AG04449 (cell line): ENCODE results near the gene ASF1A.

Source experiments
- CTCF ChIA-PET: fragments of 350-600 bp; formaldehyde crosslinking; extraction: SDS; loops from one replicate; lab custom pipeline; 2021; ENCODE audit warnings: antibody characterized with exemption; lab: Yijun Ruan, JAX
- POLR2A ChIA-PET: fragments of 400-600, 350-600 bp; formaldehyde crosslinking; extraction: SDS; loops from one replicate; lab custom pipeline; 2020; ENCODE audit warnings: antibody characterized with exemption, inconsistent platforms; lab: Yijun Ruan, JAX
- DNase-seq: peaks from one replicate; pipeline ENCODE4 v3.0.0-alpha.2; 2010; ENCODE audit warnings: low read depth, low spot score
- H3K4me3 ChIP-seq: 2 replicates; pipeline ENCODE4 v1.5.1; 2011; ENCODE audit warnings: low read depth, mild to moderate bottlenecking, control low read depth, low read length
- TF ChIP-seq, protein P1 (sequence below): IDR thresholded peaks from one replicate; pipeline ENCODE4 v1.5.1; 2011; ENCODE audit warnings: mild to moderate bottlenecking, moderate library complexity, low read length, control low read depth, inconsistent platforms; ENCODE audit not compliant: insufficient read depth; ENCODE audit errors: missing control alignments

The ASF1A gene

DNA sequence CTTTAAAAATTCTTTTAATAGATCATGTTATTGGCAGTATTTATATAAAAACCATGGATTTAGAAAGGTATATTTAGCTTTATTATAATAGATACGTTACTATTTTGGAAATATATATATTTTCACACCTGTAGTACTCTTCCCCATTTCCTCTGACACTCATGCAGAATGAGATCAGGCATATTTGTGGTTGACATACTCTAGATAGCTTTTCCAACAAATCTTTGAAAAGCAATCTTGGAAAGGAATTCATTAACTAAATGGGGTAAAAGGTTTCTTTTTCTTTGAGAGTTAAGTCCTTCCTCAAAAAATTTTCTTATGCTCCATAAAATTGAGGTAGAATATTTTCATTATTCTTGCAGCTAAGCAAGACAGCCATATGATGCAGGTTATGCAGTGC lies 14.5 kb downstream of the ASF1A start:
- POLR2A ChIA-PET = interaction anchor here (1.4 kb wide), 1 partner anchor 14 kb away, joined by 4 read pairs; the partner anchor contains the start of gene ASF1A

DNA sequence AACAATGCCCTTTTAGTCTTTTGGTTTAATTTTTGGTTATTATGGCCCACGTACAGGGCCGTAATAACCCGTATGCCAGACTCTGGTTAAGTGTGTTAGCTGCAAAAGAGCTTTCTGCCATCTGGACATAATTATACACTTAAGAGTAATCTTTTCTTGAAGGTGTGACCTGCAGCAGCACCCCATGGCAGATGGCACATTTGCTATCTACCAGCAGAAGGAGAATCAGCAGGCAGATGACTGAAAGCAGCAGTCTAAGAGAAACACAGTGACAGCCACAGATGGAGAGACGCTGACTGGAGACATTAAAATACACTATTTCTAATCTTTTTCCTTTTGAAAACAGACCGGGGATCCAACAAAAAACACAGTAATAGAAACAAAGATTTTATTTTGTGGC lies 18.7 kb downstream of the ASF1A start:
- POLR2A ChIA-PET = no interaction called here
- CTCF ChIA-PET = interaction anchor here (0.7 to 1.0 kb wide), 3 partner anchors 13 to 265 kb away, joined by 3 read pairs; no protein-coding TSS in a partner anchor
- TF ChIP-seq, protein P1, sequence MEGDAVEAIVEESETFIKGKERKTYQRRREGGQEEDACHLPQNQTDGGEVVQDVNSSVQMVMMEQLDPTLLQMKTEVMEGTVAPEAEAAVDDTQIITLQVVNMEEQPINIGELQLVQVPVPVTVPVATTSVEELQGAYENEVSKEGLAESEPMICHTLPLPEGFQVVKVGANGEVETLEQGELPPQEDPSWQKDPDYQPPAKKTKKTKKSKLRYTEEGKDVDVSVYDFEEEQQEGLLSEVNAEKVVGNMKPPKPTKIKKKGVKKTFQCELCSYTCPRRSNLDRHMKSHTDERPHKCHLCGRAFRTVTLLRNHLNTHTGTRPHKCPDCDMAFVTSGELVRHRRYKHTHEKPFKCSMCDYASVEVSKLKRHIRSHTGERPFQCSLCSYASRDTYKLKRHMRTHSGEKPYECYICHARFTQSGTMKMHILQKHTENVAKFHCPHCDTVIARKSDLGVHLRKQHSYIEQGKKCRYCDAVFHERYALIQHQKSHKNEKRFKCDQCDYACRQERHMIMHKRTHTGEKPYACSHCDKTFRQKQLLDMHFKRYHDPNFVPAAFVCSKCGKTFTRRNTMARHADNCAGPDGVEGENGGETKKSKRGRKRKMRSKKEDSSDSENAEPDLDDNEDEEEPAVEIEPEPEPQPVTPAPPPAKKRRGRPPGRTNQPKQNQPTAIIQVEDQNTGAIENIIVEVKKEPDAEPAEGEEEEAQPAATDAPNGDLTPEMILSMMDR = no peak
- no peak overlapping the region for H3K4me3 ChIP-seq
- no peak for DNase-seq

More for the DNA sequence above, 14.5 kb downstream of the ASF1A start:
- TF ChIP-seq, protein P1 = no peak
- CTCF ChIA-PET = interaction anchor here (0.6 to 4.0 kb wide), 4 partner anchors 13 to 160 kb away, joined by 3 to 18 read pairs (median 3); partner anchors contain the start of gene ASF1A
- H3K4me3 ChIP-seq = no peak overlapping the region
- DNase-seq = no peak

DNA sequence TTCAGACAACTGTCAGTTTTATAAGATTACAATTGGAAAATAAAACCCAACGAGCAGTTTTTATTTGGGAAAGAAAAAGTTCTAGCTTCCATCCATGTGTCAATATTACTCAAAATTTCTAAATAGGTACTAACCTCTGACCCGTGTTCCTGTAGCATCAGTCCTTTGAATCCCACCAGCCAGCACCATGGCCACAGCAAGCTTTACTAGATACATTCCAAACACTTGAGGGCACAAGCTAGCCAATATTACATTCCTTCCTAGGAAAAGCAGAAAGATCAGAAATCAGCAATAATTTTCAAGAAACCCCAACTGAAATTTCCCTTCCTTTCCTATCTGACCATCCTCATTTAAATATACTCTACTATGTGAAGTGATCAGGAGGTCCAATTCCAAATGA lies 19.2 kb downstream of the ASF1A start:
- H3K4me3 ChIP-seq = no peak overlapping the region
- DNase-seq = no peak
- ChIA-PET CTCF (interaction anchor here (0.7 to 1.0 kb wide), 4 partner anchors 16 to 266 kb away, joined by 3 read pairs; no protein-coding TSS in a partner anchor), POLR2A (no interaction called here)
- TF ChIP-seq, protein P1 = no peak

DNA sequence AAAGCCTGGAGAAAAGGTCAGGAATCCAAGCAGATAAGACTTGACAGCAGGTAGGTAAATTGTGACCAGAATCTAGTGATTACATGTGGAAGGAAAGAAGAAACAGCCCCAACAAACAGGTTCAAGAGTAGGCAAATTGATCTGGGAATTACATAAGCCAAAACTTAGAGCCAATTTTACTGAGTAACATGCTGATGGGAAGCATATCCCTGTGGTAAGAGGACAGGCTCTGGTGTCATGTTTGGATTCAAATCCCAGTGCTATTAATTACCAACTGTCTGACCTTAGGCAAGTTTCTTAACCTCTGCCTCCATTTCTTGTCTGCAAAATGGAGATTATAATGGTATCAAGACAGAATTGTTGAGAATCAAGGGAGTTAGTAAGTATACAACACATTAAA lies 20.6 kb downstream of the ASF1A start:
- no peak overlapping the region for H3K4me3 ChIP-seq
- ChIA-PET CTCF (no interaction called here), POLR2A (no interaction called here)
- TF ChIP-seq, protein P1 = no peak
- DNase-seq = no peak

DNA sequence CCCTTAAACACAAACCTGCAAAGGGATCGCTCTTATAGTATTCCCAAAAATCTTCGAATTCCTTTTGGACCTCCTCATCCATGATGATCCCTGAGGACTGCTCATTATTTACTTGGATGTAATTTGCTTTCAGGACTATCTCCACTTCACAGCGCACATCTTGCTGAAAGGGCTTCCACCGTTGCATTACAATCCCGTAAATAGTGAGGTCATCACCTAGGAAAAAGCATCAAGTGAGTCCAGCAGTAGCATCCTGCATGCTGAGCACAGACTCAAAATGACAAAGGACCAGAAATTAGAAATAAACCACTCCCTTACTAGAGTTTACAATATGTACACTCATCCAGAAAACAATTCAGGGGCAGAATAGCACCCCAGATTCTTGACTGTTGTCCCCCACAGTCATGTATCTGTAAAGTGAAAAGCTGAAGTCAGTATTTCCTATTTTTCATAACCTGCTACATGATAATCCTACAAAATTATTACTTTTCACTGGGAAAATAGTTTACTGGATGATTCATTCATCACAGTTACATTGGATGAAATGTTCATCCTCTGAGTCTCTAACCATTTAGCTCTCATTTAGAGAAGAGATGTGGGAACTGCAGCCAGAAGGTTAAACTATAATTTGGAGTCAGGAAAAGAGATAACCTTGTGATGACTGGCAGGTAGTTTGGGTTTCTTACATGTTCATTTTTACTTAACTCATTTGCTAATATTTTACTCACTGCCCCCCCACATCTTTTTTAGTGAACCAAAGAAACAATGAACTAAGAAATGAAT lies 23.8 kb downstream of the ASF1A start:
- ChIA-PET CTCF (interaction anchor here (2.0 kb wide), 1 partner anchor 23 kb away, joined by 4 read pairs; no protein-coding TSS in a partner anchor), POLR2A (no interaction called here)
- TF ChIP-seq, protein P1 = no peak
- H3K4me3 ChIP-seq = no peak overlapping the region
- DNase-seq = no peak

DNA sequence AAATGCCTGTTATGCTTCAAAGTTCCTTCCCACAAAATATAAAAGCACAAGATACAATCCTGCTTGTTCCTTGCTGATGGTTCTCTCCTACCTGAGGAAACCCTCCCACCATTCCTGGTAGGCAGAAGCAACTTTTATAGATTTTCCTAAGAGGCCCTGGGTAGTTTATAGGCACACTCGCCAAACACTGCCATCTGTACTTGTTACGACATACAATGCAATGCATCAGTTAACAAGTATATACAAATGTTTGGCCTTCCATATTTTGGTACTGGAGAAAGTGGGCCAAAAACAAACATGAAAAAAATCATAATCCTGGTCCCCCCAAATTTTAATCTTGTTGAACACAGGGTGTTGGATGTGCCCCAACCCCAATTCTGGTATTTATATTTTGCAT lies 24.4 kb downstream of the ASF1A start:
- no peak for DNase-seq
- no peak overlapping the region for H3K4me3 ChIP-seq
- ChIA-PET POLR2A (no interaction called here), CTCF (interaction anchor here (2.0 kb wide), 1 partner anchor 23 kb away, joined by 4 read pairs; no protein-coding TSS in a partner anchor)
- TF ChIP-seq, protein P1 = no peak
